Neuronal stem cell (in vitro differentiated cells): ENCODE results near the gene MRPL43. TPM values are rescaled to one million over a fixed set of nuclear protein-coding genes. Genes with fewer than 3 reads are reported as not detected.

Experiments used
- DNase-seq: peaks from one replicate; pipeline ENCODE4 v3.0.0-alpha.2; 2013; ENCODE audit warnings: low spot score
- H2AFZ ChIP-seq: one replicate; pipeline ENCODE4 v1.6.1; 2013; ENCODE audit warnings: mild to moderate bottlenecking, low read length, inconsistent platforms
- H2AK5ac ChIP-seq: 2 replicates; pipeline ENCODE4 v1.6.1; 2013; ENCODE audit warnings: low read depth, mild to moderate bottlenecking, inconsistent platforms, low read length, moderate library complexity, mixed read lengths
- H2BK120ac ChIP-seq: 2 replicates; pipeline ENCODE4 v1.6.1; 2013; ENCODE audit warnings: low read depth, mild to moderate bottlenecking, inconsistent platforms, low read length, moderate library complexity, mixed read lengths
- H2BK12ac ChIP-seq: one replicate; pipeline ENCODE4 v1.6.1; 2013; ENCODE audit warnings: low read length, inconsistent platforms
- H2BK15ac ChIP-seq: 2 replicates; pipeline ENCODE4 v1.6.1; 2013; ENCODE audit warnings: mild to moderate bottlenecking, low read length, inconsistent platforms, mixed read lengths
- H2BK5ac ChIP-seq: one replicate; pipeline ENCODE4 v1.6.1; 2013; ENCODE audit warnings: inconsistent platforms, mild to moderate bottlenecking, low read length, moderate library complexity
- H3K14ac ChIP-seq: one replicate; pipeline ENCODE4 v1.6.1; 2013; ENCODE audit warnings: low read length, inconsistent platforms
- H3K18ac ChIP-seq: 2 replicates; pipeline ENCODE4 v1.6.1; 2013; ENCODE audit warnings: low read length, inconsistent platforms
- H3K23ac ChIP-seq: 2 replicates; pipeline ENCODE4 v1.6.1; 2013; ENCODE audit warnings: low read depth, mild to moderate bottlenecking, mixed read lengths, low read length, inconsistent platforms; ENCODE audit not compliant: poor library complexity
- H3K27ac ChIP-seq: replicated peaks from 3 replicates; pipeline ENCODE4 v1.5.1; 2013; ENCODE audit warnings: low read length, inconsistent platforms
- H3K27me3 ChIP-seq, 3 experiments: 2 replicates each; pipeline ENCODE4 v1.6.1; 2013; ENCODE audit warnings: low read length in 3 of 3, mild to moderate bottlenecking in 2 of 3, inconsistent platforms in 1 of 3, low read depth in 1 of 3, mixed read lengths in 1 of 3, moderate library complexity in 1 of 3; ENCODE audit not compliant: control insufficient read depth in 3 of 3, insufficient read depth in 3 of 3
- H3K36me3 ChIP-seq, 2 donors: replicated peaks in 1 of 2; 2 replicates each; pipeline ENCODE4 v1.6.1; 2013; ENCODE audit warnings: low read length in 2 of 2; ENCODE audit not compliant: control insufficient read depth in 2 of 2, insufficient read depth in 2 of 2
- H3K4ac ChIP-seq: 2 replicates; pipeline ENCODE4 v1.6.1; 2013; ENCODE audit warnings: inconsistent platforms, mild to moderate bottlenecking, low read length, moderate library complexity
- H3K4me1 ChIP-seq, 2 donors: 1 replicate in 1 of 2; 2 replicates in 1 of 2; pipeline ENCODE4 v1.6.1; 2013; ENCODE audit warnings: low read length in 2 of 2, low read depth in 1 of 2; ENCODE audit not compliant: control insufficient read depth in 2 of 2, insufficient read depth in 1 of 2
- H3K4me2 ChIP-seq: one replicate; pipeline ENCODE4 v1.6.1; 2013; ENCODE audit warnings: mild to moderate bottlenecking, low read length, inconsistent platforms; ENCODE audit not compliant: insufficient read depth, poor library complexity, severe bottlenecking
- H3K4me3 ChIP-seq, 2 donors: 2 replicates each; pipeline ENCODE4 v1.5.1; 2013; ENCODE audit warnings: low read length in 2 of 2, mild to moderate bottlenecking in 2 of 2, inconsistent platforms in 1 of 2, moderate library complexity in 1 of 2
- H3K79me1 ChIP-seq: one replicate; pipeline ENCODE4 v1.6.1; 2013; ENCODE audit warnings: low read depth, mild to moderate bottlenecking, inconsistent platforms, low read length, moderate library complexity
- H3K9ac ChIP-seq: one replicate; pipeline ENCODE4 v1.6.1; 2013; ENCODE audit warnings: mild to moderate bottlenecking, low read depth, low read length, inconsistent platforms; ENCODE audit not compliant: poor library complexity
- H3K9me3 ChIP-seq, 2 donors: replicated peaks in 1 of 2; 2 replicates each; pipeline versions ENCODE3 to v1.6.1; 2013; ENCODE audit warnings: low read length in 2 of 2, mild to moderate bottlenecking in 2 of 2, inconsistent platforms in 1 of 2, low read depth in 1 of 2, mixed read lengths in 1 of 2, moderate library complexity in 1 of 2; ENCODE audit not compliant: control insufficient read depth in 2 of 2, insufficient read depth in 1 of 2
- H4K8ac ChIP-seq: one replicate; pipeline ENCODE4 v1.6.1; 2013; ENCODE audit warnings: low read depth, mild to moderate bottlenecking, inconsistent platforms, low read length, moderate library complexity
- H4K91ac ChIP-seq: one replicate; pipeline ENCODE4 v1.6.1; 2013; ENCODE audit warnings: low read length, low read depth, mild to moderate bottlenecking, inconsistent platforms; ENCODE audit not compliant: poor library complexity
- small RNA-seq: library from polyadenylated mRNA; stranded (forward); fragments of <200 nt; extraction: miRNeasy Mini kit (QIAGEN cat#:217004); gene quantifications from one replicate; pipeline ENCODE3, GENCODE V24; 2013; ENCODE audit not compliant: insufficient read depth

MRPL43 gene

GRCh38 chr10:100939763-100940344, 47.4 kb downstream of the MRPL43 start:
- Histone ChIP-seq H3K36me3 (peaks cover 4 to 92% of the 10 kb centered on the region in 2 donors), H2BK12ac (no peak overlapping the region)

More at GRCh38 chr10:100939763-100940344, 47.4 kb downstream of the MRPL43 start:
- no peak overlapping the region for H2BK15ac ChIP-seq
- no peak overlapping the region for H3K4me3 ChIP-seq
- H3K23ac ChIP-seq: no peak overlapping the region
- no peak overlapping the region for H3K4ac ChIP-seq
- no peak overlapping the region for H4K8ac ChIP-seq
- H2BK120ac ChIP-seq: no peak overlapping the region
- H2AFZ ChIP-seq: no peak overlapping the region
- H2BK5ac ChIP-seq: no peak overlapping the region
- H3K9me3 ChIP-seq: no peaks in the 10 kb centered on the region
- no peak overlapping the region for H3K4me2 ChIP-seq
- no peak overlapping the region for H4K91ac ChIP-seq
- no peak overlapping the region for H2AK5ac ChIP-seq
- no peaks in the 10 kb centered on the region for H3K4me1 ChIP-seq
- H3K18ac ChIP-seq: no peak overlapping the region
- H3K27me3 ChIP-seq: no peaks in the 10 kb centered on the region
- H3K14ac ChIP-seq: no peak overlapping the region
- H3K9ac ChIP-seq: no peak overlapping the region
- no peak overlapping the region for H3K27ac ChIP-seq
- no peaks in the 10 kb centered on the region for H3K79me1 ChIP-seq
- no peak for DNase-seq

Small RNAs within 50 kb of the gene (small RNA-seq; reads per million reads assigned to genes)
- gene MIR608: not detected
